ENCODE measurements around the gene PDSS2. TPM values are rescaled to one million over a fixed set of nuclear protein-coding genes. Genes with fewer than 3 reads are reported as not detected.

Gene PDSS2
- total and polyA plus RNA-seq, 2 of the 4 experiments (the other 2 are of a cell fraction) = 8.6 to 9.2 TPM

DNA sequence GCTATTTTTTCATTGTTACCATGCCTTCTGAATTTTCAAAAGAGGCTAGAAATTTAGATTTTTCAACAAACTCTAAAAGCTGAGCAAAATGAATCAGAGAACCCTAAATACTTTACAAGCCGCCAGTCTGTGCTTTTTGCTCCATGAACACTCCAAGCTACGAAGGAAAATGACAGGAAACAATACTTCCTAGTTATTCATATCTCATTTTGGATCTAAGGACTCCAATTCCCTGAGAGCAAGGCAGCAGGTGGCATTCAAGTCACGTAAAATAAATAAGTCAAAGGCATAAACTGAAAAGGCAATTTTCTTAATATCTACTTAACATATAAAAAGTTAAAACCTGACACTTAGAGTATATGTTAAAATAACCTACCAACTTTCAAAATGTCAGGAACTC lies 50.6 kb downstream of the PDSS2 start:
- H4K91ac ChIP-seq (ENCODE audit: insufficient read depth, low read depth, low read length) = no peak overlapping the region
- no peak overlapping the region for H4K5ac ChIP-seq (ENCODE audit: low read depth, low read length)
- H3K4ac ChIP-seq (ENCODE audit: low read depth, low read length) = no peak overlapping the region
- CTCF ChIA-PET = no interaction called here
- H3K4me1 ChIP-seq (ENCODE audit: control insufficient read depth, insufficient read depth, low read length) = no peaks in the 10 kb centered on the region
- H3K27me3 ChIP-seq (ENCODE audit: control insufficient read depth, insufficient read depth, low read length) = no peaks in the 10 kb centered on the region
- no peak overlapping the region for H2BK20ac ChIP-seq (ENCODE audit: low read depth, low read length)
- no peak overlapping the region for H3K14ac ChIP-seq (replicated peaks; ENCODE audit: low read depth, low read length)
- peaks cover 0 to 3% of the 10 kb centered on the region in 2 experiments; a peak in 2 of 4 replicates for H3K79me1 ChIP-seq (ENCODE audit: low read depth in 1 of 2, low read length in 2 of 2)
- H2AK9ac ChIP-seq (replicated peaks; ENCODE audit: low read depth, low read length, poor library complexity) = no peak overlapping the region
- no peaks in the 10 kb centered on the region for H3K36me3 ChIP-seq (ENCODE audit: control insufficient read depth, insufficient read depth, low read length)
- no peaks in the 10 kb centered on the region for H4K20me1 ChIP-seq (ENCODE audit: insufficient read depth, low read length)
- no peak overlapping the region for H2BK120ac ChIP-seq (ENCODE audit: low read depth, low read length)
- no peak overlapping the region for H2BK5ac ChIP-seq (ENCODE audit: low read depth, low read length, poor library complexity, severe bottlenecking)
- no peak overlapping the region for H2AK5ac ChIP-seq (ENCODE audit: low read depth, low read length)
- ATAC-seq (ENCODE audit: low read depth) = no peak
- no peaks in the 10 kb centered on the region for H3K9me3 ChIP-seq (ENCODE audit: control insufficient read depth, insufficient read depth, low read length)
- POLR2A ChIA-PET (ENCODE audit: unreplicated experiment) = interaction anchor here (1.0 kb wide), 1 partner anchor 51 kb away, joined by 3 read pairs; the partner anchor contains the start of gene PDSS2
- TF ChIP-seq RAD21 (IDR thresholded peaks at IDR 0.05; ENCODE audit: low read length) = no peak
- no peak for TF ChIP-seq POLR2A (IDR thresholded peaks at IDR 0.05; ENCODE audit: low read depth, low read length)
- no peak for TF ChIP-seq BHLHE40 (IDR thresholded peaks at IDR 0.05; ENCODE audit: low read depth, low read length)
- TF ChIP-seq CEBPB (IDR thresholded peaks at IDR 0.05; ENCODE audit: low read depth, low read length) = no peak
- TF ChIP-seq, protein P1, sequence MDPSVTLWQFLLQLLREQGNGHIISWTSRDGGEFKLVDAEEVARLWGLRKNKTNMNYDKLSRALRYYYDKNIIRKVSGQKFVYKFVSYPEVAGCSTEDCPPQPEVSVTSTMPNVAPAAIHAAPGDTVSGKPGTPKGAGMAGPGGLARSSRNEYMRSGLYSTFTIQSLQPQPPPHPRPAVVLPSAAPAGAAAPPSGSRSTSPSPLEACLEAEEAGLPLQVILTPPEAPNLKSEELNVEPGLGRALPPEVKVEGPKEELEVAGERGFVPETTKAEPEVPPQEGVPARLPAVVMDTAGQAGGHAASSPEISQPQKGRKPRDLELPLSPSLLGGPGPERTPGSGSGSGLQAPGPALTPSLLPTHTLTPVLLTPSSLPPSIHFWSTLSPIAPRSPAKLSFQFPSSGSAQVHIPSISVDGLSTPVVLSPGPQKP (IDR thresholded peaks at IDR 0.05; ENCODE audit: borderline replicate concordance, low read depth, low read length) = no peak
- no peak for TF ChIP-seq RCOR1 (IDR thresholded peaks at IDR 0.05; ENCODE audit: insufficient replicate concordance, low read length)
- TF ChIP-seq NFE2L2 (IDR thresholded peaks at IDR 0.05; ENCODE audit: low read depth, low read length) = no peak
- TF ChIP-seq MXI1 (IDR thresholded peaks at IDR 0.05; ENCODE audit: borderline replicate concordance, low read depth, low read length) = no peak
- TF ChIP-seq FOS (IDR thresholded peaks at IDR 0.05; ENCODE audit: low read depth, low read length) = no peak
- no peak for TF ChIP-seq RFX5 (IDR thresholded peaks at IDR 0.05; ENCODE audit: low read depth, low read length)
- no peak for TF ChIP-seq USF2 (IDR thresholded peaks at IDR 0.05; ENCODE audit: low read depth, low read length)
- TF ChIP-seq CHD1 (IDR thresholded peaks at IDR 0.05; ENCODE audit: low read depth, low read length) = no peak
- TF ChIP-seq, protein P2, sequence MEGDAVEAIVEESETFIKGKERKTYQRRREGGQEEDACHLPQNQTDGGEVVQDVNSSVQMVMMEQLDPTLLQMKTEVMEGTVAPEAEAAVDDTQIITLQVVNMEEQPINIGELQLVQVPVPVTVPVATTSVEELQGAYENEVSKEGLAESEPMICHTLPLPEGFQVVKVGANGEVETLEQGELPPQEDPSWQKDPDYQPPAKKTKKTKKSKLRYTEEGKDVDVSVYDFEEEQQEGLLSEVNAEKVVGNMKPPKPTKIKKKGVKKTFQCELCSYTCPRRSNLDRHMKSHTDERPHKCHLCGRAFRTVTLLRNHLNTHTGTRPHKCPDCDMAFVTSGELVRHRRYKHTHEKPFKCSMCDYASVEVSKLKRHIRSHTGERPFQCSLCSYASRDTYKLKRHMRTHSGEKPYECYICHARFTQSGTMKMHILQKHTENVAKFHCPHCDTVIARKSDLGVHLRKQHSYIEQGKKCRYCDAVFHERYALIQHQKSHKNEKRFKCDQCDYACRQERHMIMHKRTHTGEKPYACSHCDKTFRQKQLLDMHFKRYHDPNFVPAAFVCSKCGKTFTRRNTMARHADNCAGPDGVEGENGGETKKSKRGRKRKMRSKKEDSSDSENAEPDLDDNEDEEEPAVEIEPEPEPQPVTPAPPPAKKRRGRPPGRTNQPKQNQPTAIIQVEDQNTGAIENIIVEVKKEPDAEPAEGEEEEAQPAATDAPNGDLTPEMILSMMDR (conservative IDR thresholded peaks at IDR 0.05; ENCODE audit: low read depth, low read length) = no peak
- no peak for TF ChIP-seq MAZ (IDR thresholded peaks at IDR 0.05; ENCODE audit: borderline replicate concordance, low read depth, low read length)
- no peak for TF ChIP-seq MAFK (IDR thresholded peaks at IDR 0.05; ENCODE audit: low read depth, low read length)
- no peak for TF ChIP-seq SMC3 (IDR thresholded peaks at IDR 0.05; ENCODE audit: low read depth, low read length)
- in situ Hi-C loops (cut with MboI; ENCODE audit: low sequenced_read_pairs) = no loop called here
- H3K9me1 ChIP-seq (ENCODE audit: insufficient read depth, low read length) = no peaks in the 10 kb centered on the region
- dilution Hi-C loops (cut with HindIII; ENCODE audit: low sequenced_read_pairs, unreplicated experiment) = no loop called here
- no peak overlapping the region for H3K4me3 ChIP-seq (ENCODE audit: insufficient read depth, low read depth, low read length)
- H3K27ac ChIP-seq (ENCODE audit: insufficient read depth, low read length) = no peak overlapping the region
- H2BK15ac ChIP-seq (ENCODE audit: low read depth, low read length) = no peak overlapping the region
- BruUV-seq (replicated peaks) = no TSS peak
- WGBS, 2 experiments (ENCODE audit: extremely low coverage in 2 of 2, insufficient read length in 1 of 2) = no CpG with 5 or more reads among the region's 3 CpGs
- no peak overlapping the region for H3K4me2 ChIP-seq (ENCODE audit: low read depth, low read length)
- no peak for DNase-seq
- no peak overlapping the region for H3K18ac ChIP-seq (ENCODE audit: low read depth, low read length)
- no peak overlapping the region for H3K23ac ChIP-seq (ENCODE audit: low read depth, low read length)
- no peak overlapping the region for H4K8ac ChIP-seq (ENCODE audit: low read depth in 2 of 2, low read length in 2 of 2)
- no peak overlapping the region for H3K9ac ChIP-seq (ENCODE audit: low read depth, low read length)
- H3K56ac ChIP-seq (ENCODE audit: extremely low read depth, insufficient read depth, low read length) = no peak overlapping the region
- intact Hi-C loops (cut with micrococcal nuclease) = no loop called here
- H2AFZ ChIP-seq (replicated peaks; ENCODE audit: low read length, poor library complexity) = no peak overlapping the region

Measured in IMR-90 (cell line).